ENCODE measurements around the gene AJM1. TPM values are rescaled to one million over a fixed set of nuclear protein-coding genes. Genes with fewer than 3 reads are reported as not detected.

Gene AJM1
- total RNA-seq, 1 donor from 2014 or later: 2.2 TPM

DNA sequence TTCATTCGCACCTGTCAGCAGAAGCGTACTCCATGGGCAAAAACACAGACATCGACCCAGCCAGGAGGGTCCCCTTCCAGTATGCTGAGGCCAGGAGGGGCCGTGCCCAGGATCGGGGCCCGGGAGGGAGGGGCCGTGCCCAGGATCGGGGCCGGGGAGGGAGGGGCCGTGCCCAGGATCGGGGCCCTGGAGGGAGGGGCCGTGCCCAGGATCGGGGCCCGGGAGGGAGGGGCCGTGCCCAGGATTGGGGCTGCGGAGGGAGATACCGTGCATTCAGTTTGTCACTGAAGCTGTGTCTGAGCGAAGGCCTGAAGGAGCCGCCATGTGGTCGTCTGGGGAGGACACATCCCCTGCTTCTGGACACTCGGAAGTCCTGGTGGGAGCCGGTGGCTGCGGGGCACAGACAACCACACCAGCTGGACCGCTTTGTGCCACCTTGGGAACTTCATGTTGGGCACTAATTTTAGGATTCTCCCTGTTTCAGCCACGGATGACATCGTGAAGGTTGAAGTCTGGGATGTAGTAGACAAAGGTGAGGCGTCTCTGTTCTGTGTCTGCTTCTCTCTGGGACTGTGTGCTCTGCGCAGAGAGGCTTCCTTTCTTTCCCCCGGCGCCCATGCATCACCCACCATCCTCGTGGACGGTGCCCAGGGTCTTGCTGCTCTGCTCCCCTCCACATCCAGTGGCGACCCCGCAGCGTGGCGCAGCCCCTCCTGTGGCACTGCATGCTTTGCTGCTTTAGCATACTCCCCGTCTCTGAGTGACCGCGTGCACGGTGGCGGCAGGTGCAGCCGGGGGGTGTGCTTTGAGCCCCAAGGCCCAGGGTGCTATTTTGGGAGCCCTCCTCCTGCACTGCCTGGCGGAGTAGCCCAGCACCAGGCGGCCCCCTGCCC, 16.7 kb upstream of the AJM1 start:
- TF ChIP-seq, protein P1, sequence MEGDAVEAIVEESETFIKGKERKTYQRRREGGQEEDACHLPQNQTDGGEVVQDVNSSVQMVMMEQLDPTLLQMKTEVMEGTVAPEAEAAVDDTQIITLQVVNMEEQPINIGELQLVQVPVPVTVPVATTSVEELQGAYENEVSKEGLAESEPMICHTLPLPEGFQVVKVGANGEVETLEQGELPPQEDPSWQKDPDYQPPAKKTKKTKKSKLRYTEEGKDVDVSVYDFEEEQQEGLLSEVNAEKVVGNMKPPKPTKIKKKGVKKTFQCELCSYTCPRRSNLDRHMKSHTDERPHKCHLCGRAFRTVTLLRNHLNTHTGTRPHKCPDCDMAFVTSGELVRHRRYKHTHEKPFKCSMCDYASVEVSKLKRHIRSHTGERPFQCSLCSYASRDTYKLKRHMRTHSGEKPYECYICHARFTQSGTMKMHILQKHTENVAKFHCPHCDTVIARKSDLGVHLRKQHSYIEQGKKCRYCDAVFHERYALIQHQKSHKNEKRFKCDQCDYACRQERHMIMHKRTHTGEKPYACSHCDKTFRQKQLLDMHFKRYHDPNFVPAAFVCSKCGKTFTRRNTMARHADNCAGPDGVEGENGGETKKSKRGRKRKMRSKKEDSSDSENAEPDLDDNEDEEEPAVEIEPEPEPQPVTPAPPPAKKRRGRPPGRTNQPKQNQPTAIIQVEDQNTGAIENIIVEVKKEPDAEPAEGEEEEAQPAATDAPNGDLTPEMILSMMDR (conservative IDR thresholded peaks at IDR 0.05; ENCODE audit: low read depth, low read length): no peak
- no peak for DNase-seq (ENCODE audit: low read depth)
- no peak overlapping the region for H3K4me3 ChIP-seq (ENCODE audit: low read depth, low read length)

DNA sequence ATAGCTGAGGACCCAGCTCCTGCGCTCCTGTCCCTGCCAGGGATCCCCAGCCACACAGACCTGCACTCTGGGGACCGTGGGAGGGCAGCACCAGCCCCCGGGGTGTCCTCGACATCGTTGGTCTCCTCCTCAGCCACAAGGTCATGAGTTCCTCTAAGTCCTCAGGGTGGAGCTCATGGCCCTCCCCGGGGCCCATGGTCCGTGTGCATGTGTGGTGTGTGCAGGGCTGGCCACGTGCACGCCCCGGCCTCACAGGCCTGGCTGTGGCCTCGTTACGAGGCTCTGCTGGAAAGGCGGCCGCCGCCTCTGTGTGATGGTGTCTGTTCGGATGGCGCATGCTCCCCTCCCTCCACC, 16.1 kb upstream of the AJM1 start:
- TF ChIP-seq, protein P1 (conservative IDR thresholded peaks at IDR 0.05; ENCODE audit: low read depth, low read length): no peak
- DNase-seq (ENCODE audit: low read depth): no peak
- H3K4me3 ChIP-seq (ENCODE audit: low read depth, low read length): no peak overlapping the region

DNA sequence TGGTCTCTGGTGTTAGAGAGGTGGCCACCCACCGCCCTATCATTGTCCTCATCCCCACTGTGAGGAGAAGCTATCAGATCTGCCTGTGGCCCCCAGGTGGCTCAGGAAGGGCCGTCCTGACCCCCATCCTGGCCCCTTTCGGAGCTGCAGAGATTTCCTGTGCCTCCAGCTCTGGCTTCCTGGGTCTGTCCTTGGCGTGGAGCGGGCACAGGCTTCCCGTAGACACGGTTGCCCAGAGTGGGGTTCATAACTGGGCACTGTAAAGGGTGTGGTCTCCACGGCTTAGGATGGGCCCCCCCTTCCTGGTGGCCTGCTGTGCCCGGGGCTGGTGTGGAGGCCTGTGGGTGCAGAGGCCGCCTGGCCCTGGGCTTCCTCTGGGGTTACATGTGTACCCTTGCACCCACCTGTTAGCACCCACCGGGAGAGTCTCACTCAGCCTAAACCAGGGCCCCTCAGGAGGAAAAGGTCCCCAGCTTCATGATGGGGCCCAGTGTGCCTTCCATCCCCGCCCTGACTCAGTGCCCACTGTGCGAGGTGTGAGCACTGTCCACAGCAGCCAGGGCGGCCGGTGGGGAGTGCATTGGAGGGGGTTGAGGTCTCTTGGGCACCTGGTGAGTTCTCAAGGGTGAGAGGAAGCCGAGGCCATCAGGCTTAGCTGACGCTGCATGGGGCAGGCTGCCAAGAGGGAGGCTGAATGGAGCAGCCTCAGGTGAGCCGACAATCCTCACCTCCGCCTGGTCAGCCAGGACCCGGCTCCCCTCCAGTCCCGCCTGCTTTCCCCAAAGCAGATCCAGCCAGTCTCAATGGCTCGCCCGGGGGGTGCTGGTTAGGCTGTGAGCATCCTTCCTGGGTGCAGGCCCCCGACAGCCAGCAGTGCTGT, 15.3 kb upstream of the AJM1 start:
- DNase-seq (ENCODE audit: low read depth): no peak
- H3K4me3 ChIP-seq (ENCODE audit: low read depth, low read length): no peak overlapping the region
- TF ChIP-seq, protein P1 (conservative IDR thresholded peaks at IDR 0.05; ENCODE audit: low read depth, low read length): no peak

DNA sequence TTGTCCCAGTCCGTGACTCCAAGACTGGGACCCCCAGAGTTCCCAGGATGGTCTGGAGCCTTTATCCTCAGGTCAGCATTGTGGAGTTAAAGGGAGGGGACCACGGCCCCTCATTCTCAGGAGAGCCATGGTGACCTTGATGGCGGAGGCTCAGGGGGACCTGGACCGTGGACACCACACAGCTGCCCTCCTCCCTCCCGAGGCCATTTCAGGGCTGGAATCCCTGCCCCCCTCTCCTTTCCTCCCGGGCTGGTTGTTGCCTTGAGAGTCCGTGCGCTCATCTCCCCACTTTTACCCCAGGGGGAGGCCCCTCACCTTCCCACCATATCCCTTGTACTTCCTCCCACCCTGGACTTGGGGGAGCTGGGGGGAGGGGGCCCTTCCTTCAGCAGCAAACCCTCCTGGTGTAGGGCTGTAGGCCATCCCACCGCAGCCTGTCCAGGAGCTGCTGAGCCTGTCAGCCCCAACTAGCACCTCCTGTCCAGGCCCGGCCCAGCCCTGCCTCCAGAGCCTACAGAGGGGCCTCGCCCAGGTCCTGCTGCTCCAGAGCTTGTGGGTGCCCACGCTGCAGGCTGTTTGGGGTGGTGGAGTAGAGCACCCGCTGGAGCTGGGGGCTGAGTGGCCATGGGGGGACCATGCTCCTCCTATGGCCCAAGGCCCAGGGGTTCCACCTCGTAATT, 14.3 kb upstream of the AJM1 start:
- H3K4me3 ChIP-seq (ENCODE audit: low read depth, low read length): no peak overlapping the region
- TF ChIP-seq, protein P1 (conservative IDR thresholded peaks at IDR 0.05; ENCODE audit: low read depth, low read length): no peak
- no peak for DNase-seq (ENCODE audit: low read depth)

DNA sequence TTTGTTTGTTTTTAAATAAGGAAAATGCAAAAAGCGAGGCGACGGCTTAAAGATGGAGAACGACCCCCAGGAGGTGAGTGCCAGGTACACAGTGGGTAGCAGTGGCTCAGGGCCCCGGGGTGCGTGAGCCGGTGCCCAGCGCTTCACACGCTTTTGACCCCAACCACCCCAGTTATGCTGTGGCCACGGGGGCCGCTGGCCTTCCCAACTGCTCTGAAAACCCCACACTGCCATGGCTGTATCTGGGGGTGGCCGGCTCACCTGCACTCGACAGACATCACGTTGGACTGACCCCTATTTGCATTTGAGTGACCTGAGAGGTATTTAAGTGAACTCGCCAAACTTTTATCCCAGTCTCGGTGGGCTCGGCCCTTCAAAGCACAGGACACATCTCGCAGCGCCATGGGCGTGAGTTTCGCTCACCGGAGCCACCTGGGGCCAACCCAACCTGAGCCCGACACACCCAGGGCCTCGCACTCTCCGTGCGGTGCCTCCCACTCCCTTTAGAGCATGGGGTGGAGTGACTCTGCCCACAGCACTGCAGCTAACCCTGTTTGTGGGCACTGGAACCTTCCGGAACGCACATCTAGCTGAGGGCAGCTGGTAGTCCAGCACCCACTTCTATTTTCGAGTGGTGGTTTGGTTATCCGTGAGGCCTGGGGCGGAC, 13.7 kb upstream of the AJM1 start:
- TF ChIP-seq, protein P1 (conservative IDR thresholded peaks at IDR 0.05; ENCODE audit: low read depth, low read length): no peak
- no peak overlapping the region for H3K4me3 ChIP-seq (ENCODE audit: low read depth, low read length)
- no peak for DNase-seq (ENCODE audit: low read depth)

DNA sequence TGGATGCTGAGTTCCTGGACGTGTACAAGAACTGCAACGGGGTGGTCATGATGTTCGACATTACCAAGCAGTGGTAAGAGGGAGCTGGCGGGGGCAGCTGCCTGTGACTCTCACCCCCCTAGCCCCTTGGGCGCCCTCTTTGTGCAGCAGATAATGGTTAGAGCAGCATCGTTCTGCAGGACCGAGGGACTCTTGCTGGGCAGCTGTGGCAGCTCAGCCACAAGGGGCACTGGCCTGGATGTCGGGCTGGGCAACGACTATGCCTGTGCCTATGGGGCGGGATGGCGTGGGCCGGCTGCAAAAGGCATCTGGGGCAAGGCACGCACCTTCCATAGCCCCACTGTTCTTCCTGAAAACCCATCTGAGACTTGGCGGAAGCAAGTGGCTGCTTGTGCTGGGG, 12.9 kb upstream of the AJM1 start:
- DNase-seq (ENCODE audit: low read depth): no peak
- TF ChIP-seq, protein P1 (conservative IDR thresholded peaks at IDR 0.05; ENCODE audit: low read depth, low read length): no peak
- H3K4me3 ChIP-seq (ENCODE audit: low read depth, low read length): no peak overlapping the region
